ENCODE results near the gene ADORA1. TPM values are rescaled to one million over a fixed set of nuclear protein-coding genes. Genes with fewer than 3 reads are reported as not detected.

ADORA1 gene
- total and polyA plus RNA-seq, 10 of the 15 experiments (the other 5 are each of a cell fraction or from before 2014, with no cell fraction given): not detected

- TF ChIP-seq ZNF592 (IDR thresholded peaks at IDR 0.05) (no peak), BRCA1 (IDR thresholded peaks at IDR 0.05; ENCODE audit: low read depth, low read length) (no peak), PBX3 (IDR thresholded peaks at IDR 0.05; ENCODE audit: insufficient replicate concordance, low read depth, low read length) (no peak), E2F4 (IDR thresholded peaks at IDR 0.05; ENCODE audit: low read depth, low read length) (no peak), SMC3 (IDR thresholded peaks at IDR 0.05; ENCODE audit: borderline replicate concordance, low read length) (no peak), ZSCAN29 (IDR thresholded peaks at IDR 0.05) (no peak), BCL3 (IDR thresholded peaks at IDR 0.05; ENCODE audit: borderline replicate concordance, insufficient read depth, low read depth, low read length, poor library complexity, severe bottlenecking) (no peak), ZNF687 (IDR thresholded peaks at IDR 0.05) (no peak), GABPA (IDR thresholded peaks at IDR 0.05; ENCODE audit: low read depth) (no peak), NR2C1 (IDR thresholded peaks at IDR 0.05) (no peak), ELK1 (IDR thresholded peaks at IDR 0.05; ENCODE audit: low read depth, low read length) (no peak), USF1 (IDR thresholded peaks at IDR 0.05; ENCODE audit: borderline replicate concordance, extremely low read length, insufficient read depth, low read depth, low read length) (no peak), SRF (IDR thresholded peaks at IDR 0.05; ENCODE audit: low read depth in 2 of 2, low read length in 2 of 2) (no peak), ASH2L (IDR thresholded peaks at IDR 0.05; ENCODE audit: borderline replicate concordance, low read depth) (no peak)
Measured at GRCh38 chr1:203149188-203149840, 21.8 kb downstream of the ADORA1 start (continued).

Data from GM12878 (cell line).